WTC11 (cell line): ENCODE measurements around the gene MB.

ENCODE experiments used
- ATF2 ChIP-seq: sonication (generic); formaldehyde crosslinking; IDR thresholded peaks from 2 replicates; pipeline ENCODE4 v1.8.1; 2022; ENCODE audit warnings: low read depth, missing genetic modification reagents, borderline replicate concordance
- CREB1 ChIP-seq: sonication (generic); formaldehyde crosslinking; IDR thresholded peaks from 2 replicates; pipeline ENCODE4 v1.8.0; 2023; ENCODE audit warnings: mild to moderate bottlenecking, missing genetic modification reagents
- CREM ChIP-seq: sonication (generic); formaldehyde crosslinking; IDR thresholded peaks from 2 replicates; pipeline ENCODE4 v1.8.1; 2022; ENCODE audit warnings: mild to moderate bottlenecking, missing genetic modification reagents, moderate library complexity
- ELF4 ChIP-seq: sonication (generic); formaldehyde crosslinking; IDR thresholded peaks from 2 replicates; pipeline ENCODE4 v1.8.1; 2022; ENCODE audit warnings: low read depth, mild to moderate bottlenecking, moderate library complexity, missing genetic modification reagents
- TP53 ChIP-seq: sonication (generic); formaldehyde crosslinking; IDR thresholded peaks from 2 replicates; pipeline ENCODE4 v1.8.1; 2023; ENCODE audit warnings: mild to moderate bottlenecking, missing genetic modification reagents
- ZMAT4 ChIP-seq: fragments of 250-450 bp; sonication (Bioruptor Pico); IDR thresholded peaks from 2 replicates; pipeline ENCODE4 v1.9.0; 2021; ENCODE audit warnings: mild to moderate bottlenecking
- ZNF232 ChIP-seq: sonication (generic); formaldehyde crosslinking; IDR thresholded peaks from 2 replicates; pipeline ENCODE4 v1.8.0; 2022; ENCODE audit warnings: mild to moderate bottlenecking, missing genetic modification reagents
- ZNF396 ChIP-seq: fragments of 250-450 bp; sonication (Bioruptor Pico); IDR thresholded peaks from 2 replicates; pipeline ENCODE4 v1.8.0; 2021; ENCODE audit warnings: mild to moderate bottlenecking, moderate library complexity, borderline replicate concordance
- TF ChIP-seq, protein P1 (sequence below): fragments of 200-600 bp; IDR thresholded peaks from 2 replicates; pipeline ENCODE4 v1.8.0; 2022; ENCODE audit warnings: antibody characterized with exemption
- TF ChIP-seq, protein P2 (sequence below): sonication (generic); formaldehyde crosslinking; IDR thresholded peaks from 2 replicates; pipeline ENCODE4 v1.8.0; 2022; ENCODE audit warnings: mild to moderate bottlenecking, missing genetic modification reagents

GRCh38 chr22:35569916-35570315 is 47.2 kb downstream of the MB start:
- TF ChIP-seq CREM (CRISPR knock-in tag) (no peak), ZNF232 (no peak), ELF4 (no peak), CREB1 (CRISPR knock-in tag) (no peak), ZMAT4 (no peak), ZNF396 (CRISPR knock-in tag) (no peak), ATF2 (CRISPR knock-in tag) (no peak), TP53 (CRISPR knock-in tag) (no peak)
- TF ChIP-seq, protein P1, sequence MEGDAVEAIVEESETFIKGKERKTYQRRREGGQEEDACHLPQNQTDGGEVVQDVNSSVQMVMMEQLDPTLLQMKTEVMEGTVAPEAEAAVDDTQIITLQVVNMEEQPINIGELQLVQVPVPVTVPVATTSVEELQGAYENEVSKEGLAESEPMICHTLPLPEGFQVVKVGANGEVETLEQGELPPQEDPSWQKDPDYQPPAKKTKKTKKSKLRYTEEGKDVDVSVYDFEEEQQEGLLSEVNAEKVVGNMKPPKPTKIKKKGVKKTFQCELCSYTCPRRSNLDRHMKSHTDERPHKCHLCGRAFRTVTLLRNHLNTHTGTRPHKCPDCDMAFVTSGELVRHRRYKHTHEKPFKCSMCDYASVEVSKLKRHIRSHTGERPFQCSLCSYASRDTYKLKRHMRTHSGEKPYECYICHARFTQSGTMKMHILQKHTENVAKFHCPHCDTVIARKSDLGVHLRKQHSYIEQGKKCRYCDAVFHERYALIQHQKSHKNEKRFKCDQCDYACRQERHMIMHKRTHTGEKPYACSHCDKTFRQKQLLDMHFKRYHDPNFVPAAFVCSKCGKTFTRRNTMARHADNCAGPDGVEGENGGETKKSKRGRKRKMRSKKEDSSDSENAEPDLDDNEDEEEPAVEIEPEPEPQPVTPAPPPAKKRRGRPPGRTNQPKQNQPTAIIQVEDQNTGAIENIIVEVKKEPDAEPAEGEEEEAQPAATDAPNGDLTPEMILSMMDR, result no peak
- TF ChIP-seq, protein P2, sequence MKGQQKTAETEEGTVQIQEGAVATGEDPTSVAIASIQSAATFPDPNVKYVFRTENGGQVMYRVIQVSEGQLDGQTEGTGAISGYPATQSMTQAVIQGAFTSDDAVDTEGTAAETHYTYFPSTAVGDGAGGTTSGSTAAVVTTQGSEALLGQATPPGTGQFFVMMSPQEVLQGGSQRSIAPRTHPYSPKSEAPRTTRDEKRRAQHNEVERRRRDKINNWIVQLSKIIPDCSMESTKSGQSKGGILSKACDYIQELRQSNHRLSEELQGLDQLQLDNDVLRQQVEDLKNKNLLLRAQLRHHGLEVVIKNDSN (CRISPR knock-in tag), result no peak
